HEK293 (cell line): Measurements from ENCODE around the gene SWT1.

Source experiments
- CTCF ChIA-PET: fragments of 350-600 bp; formaldehyde crosslinking; extraction: SDS; loops from one replicate; lab custom pipeline; 2021; ENCODE audit warnings: antibody characterized with exemption; lab: Yijun Ruan, JAX
- POLR2A ChIA-PET: fragments of 300-600 bp; formaldehyde crosslinking; extraction: SDS; loops from one replicate; lab custom pipeline; 2020; ENCODE audit warnings: antibody characterized with exemption, inconsistent platforms; lab: Yijun Ruan, JAX
- H3K27ac ChIP-seq: fragments of 200-500 bp; sonication (Bioruptor generic); 2 replicates; pipeline ENCODE4 v1.5.1; 2014; ENCODE audit warnings: low read depth, low read length, control low read depth, inconsistent platforms; ENCODE audit errors: extremely low read depth
- H3K36me3 ChIP-seq, 2 experiments: fragments of 200-500 bp in 1 of 2; sonication (Bioruptor generic) in 1 of 2; 1 replicate in 1 of 2; 2 replicates in 1 of 2; pipeline ENCODE4 v1.5.1; 2014 to 2017; ENCODE audit warnings: inconsistent platforms in 2 of 2, low read length in 2 of 2; ENCODE audit not compliant: control insufficient read depth in 2 of 2, insufficient read depth in 1 of 2
- H3K4me1 ChIP-seq: fragments of 200-500 bp; sonication (Bioruptor generic); 2 replicates; pipeline ENCODE4 v1.5.1; 2014; ENCODE audit warnings: mild to moderate bottlenecking, low read length, inconsistent platforms; ENCODE audit not compliant: control insufficient read depth, insufficient read depth
- H3K4me3 ChIP-seq: 2 replicates; pipeline ENCODE4 v1.5.1; 2011; ENCODE audit warnings: low read depth, mild to moderate bottlenecking, control low read depth, low read length, moderate library complexity
- H3K9me3 ChIP-seq: fragments of 200-500 bp; sonication (Bioruptor generic); 2 replicates; pipeline ENCODE4 v1.5.1; 2014; ENCODE audit warnings: low read depth, low read length, inconsistent platforms; ENCODE audit not compliant: control insufficient read depth, insufficient read depth
- BCL11A ChIP-seq: fragments of 450-650 bp; formaldehyde crosslinking; IDR thresholded peaks from 2 replicates; pipeline ENCODE4 v1.5.1; 2016; ENCODE audit warnings: low read depth, missing biosample characterization, missing genetic modification characterization
- BCL11B ChIP-seq: fragments of 450-650 bp; formaldehyde crosslinking; IDR thresholded peaks from 2 replicates; pipeline ENCODE4 v1.5.1; 2016; ENCODE audit warnings: low read depth, missing biosample characterization, missing genetic modification characterization
- EGR2 ChIP-seq: fragments of 450-650 bp; formaldehyde crosslinking; IDR thresholded peaks from 2 replicates; pipeline ENCODE4 v1.5.1; 2016; ENCODE audit warnings: low read depth, missing biosample characterization, missing genetic modification characterization
- FEZF1 ChIP-seq: fragments of 450-650 bp; formaldehyde crosslinking; IDR thresholded peaks from 2 replicates; pipeline ENCODE4 v1.5.1; 2016; ENCODE audit warnings: missing biosample characterization, missing genetic modification characterization
- IKZF3 ChIP-seq: fragments of 450-650 bp; IDR thresholded peaks from 2 replicates; pipeline ENCODE4 v1.5.0; 2018; ENCODE audit warnings: missing biosample characterization, mild to moderate bottlenecking, missing genetic modification characterization, moderate library complexity
- KLF10 ChIP-seq: fragments of 450-650 bp; IDR thresholded peaks from 2 replicates; pipeline ENCODE4 v1.5.1; 2018; ENCODE audit warnings: missing biosample characterization, mild to moderate bottlenecking, missing genetic modification characterization
- KLF7 ChIP-seq: fragments of 450-650 bp; formaldehyde crosslinking; IDR thresholded peaks from 2 replicates; pipeline ENCODE4 v1.5.1; 2016; ENCODE audit warnings: missing biosample characterization, missing genetic modification characterization, borderline replicate concordance
- REST ChIP-seq: fragments of 450-650 bp; formaldehyde crosslinking; IDR thresholded peaks from 2 replicates; pipeline ENCODE4 v1.5.1; 2016; ENCODE audit warnings: missing biosample characterization, missing genetic modification characterization
- TSHZ1 ChIP-seq: fragments of 450-650 bp; formaldehyde crosslinking; IDR thresholded peaks from 2 replicates; pipeline ENCODE4 v1.5.1; 2016; ENCODE audit warnings: missing biosample characterization, missing genetic modification characterization, borderline replicate concordance
- ZBTB20 ChIP-seq: fragments of 450-650 bp; formaldehyde crosslinking; IDR thresholded peaks from 2 replicates; pipeline ENCODE4 v1.5.1; 2016; ENCODE audit warnings: missing biosample characterization, missing genetic modification characterization
- ZFHX2 ChIP-seq: fragments of 450-650 bp; formaldehyde crosslinking; conservative IDR thresholded peaks from 2 replicates; pipeline ENCODE4 v1.5.1; 2016; ENCODE audit warnings: missing biosample characterization, missing genetic modification characterization
- ZNF132 ChIP-seq: fragments of 450-650 bp; formaldehyde crosslinking; IDR thresholded peaks from 2 replicates; pipeline ENCODE4 v1.5.1; 2017; ENCODE audit warnings: missing biosample characterization, missing genetic modification characterization, borderline replicate concordance
- ZNF184 ChIP-seq: fragments of 450-650 bp; IDR thresholded peaks from 2 replicates; pipeline ENCODE4 v1.5.1; 2018; ENCODE audit warnings: missing biosample characterization, mild to moderate bottlenecking, missing genetic modification characterization
- ZNF280C ChIP-seq: fragments of 450-650 bp; formaldehyde crosslinking; IDR thresholded peaks from 2 replicates; pipeline ENCODE4 v1.5.1; 2016; ENCODE audit warnings: missing biosample characterization, missing genetic modification characterization
- ZNF311 ChIP-seq: fragments of 450-650 bp; formaldehyde crosslinking; IDR thresholded peaks from 2 replicates; pipeline ENCODE4 v1.5.1; 2017; ENCODE audit warnings: missing biosample characterization, missing genetic modification characterization, borderline replicate concordance
- ZNF426 ChIP-seq: fragments of 450-650 bp; formaldehyde crosslinking; IDR thresholded peaks from 2 replicates; pipeline ENCODE4 v1.5.1; 2017; ENCODE audit warnings: missing biosample characterization, missing genetic modification characterization, mild to moderate bottlenecking, inconsistent platforms, moderate library complexity
- ZNF473 ChIP-seq: fragments of 450-650 bp; formaldehyde crosslinking; IDR thresholded peaks from 2 replicates; pipeline ENCODE4 v1.5.1; 2017; ENCODE audit warnings: missing biosample characterization, missing genetic modification characterization
- ZNF654 ChIP-seq: fragments of 450-650 bp; formaldehyde crosslinking; IDR thresholded peaks from 2 replicates; pipeline ENCODE4 v1.5.1; 2016; ENCODE audit warnings: low read depth, missing biosample characterization, missing genetic modification characterization
- ZNF664 ChIP-seq: fragments of 450-650 bp; formaldehyde crosslinking; IDR thresholded peaks from 2 replicates; pipeline ENCODE4 v1.5.1; 2016; ENCODE audit warnings: missing biosample characterization, missing genetic modification characterization
- ZNF747 ChIP-seq: fragments of 450-650 bp; formaldehyde crosslinking; IDR thresholded peaks from 2 replicates; pipeline ENCODE4 v1.5.1; 2016; ENCODE audit warnings: missing biosample characterization, missing genetic modification characterization
- ZSCAN4 ChIP-seq: fragments of 450-650 bp; formaldehyde crosslinking; IDR thresholded peaks from 2 replicates; pipeline ENCODE4 v1.5.1; 2017; ENCODE audit warnings: missing biosample characterization, missing genetic modification characterization

The SWT1 gene

GRCh38 chr1:185241127-185241526 lies 84.2 kb downstream of the SWT1 start:
- Histone ChIP-seq H3K4me1 (no peaks in the 10 kb centered on the region), H3K27ac (no peak overlapping the region), H3K4me3 (no peak overlapping the region), H3K9me3 (no peaks in the 10 kb centered on the region), H3K36me3 (no peaks in the 10 kb centered on the region)
- TF ChIP-seq BCL11B (tag by site-specific recombination) (no peak), ZNF426 (no peak), ZSCAN4 (tag by site-specific recombination) (no peak), BCL11A (no peak), ZNF184 (tag by site-specific recombination) (no peak), REST (tag by site-specific recombination) (no peak), KLF10 (no peak)
- POLR2A ChIA-PET, result no interaction called here
- CTCF ChIA-PET, result no interaction called here

- POLR2A ChIA-PET, result no interaction called here
- no peaks in the 10 kb centered on the region for H3K4me1 ChIP-seq
- TF ChIP-seq ZNF664 (no peak), ZFHX2 (tag by site-specific recombination) (0 out of 2 replicates have a peak, but pooled peaks have one; percentile 28), EGR2 (tag by site-specific recombination) (peak; percentile 46)
- H3K36me3 ChIP-seq, result no peaks in the 10 kb centered on the region
- H3K4me3 ChIP-seq, result no peak overlapping the region
- CTCF ChIA-PET, result interaction anchor here (1.5 kb wide), 1 partner anchor 74 kb away, joined by 5 read pairs; no protein-coding TSS in a partner anchor
- no peak overlapping the region for H3K27ac ChIP-seq
- no peaks in the 10 kb centered on the region for H3K9me3 ChIP-seq
Measured at GRCh38 chr1:185244015-185244747, 87.2 kb downstream of the SWT1 start.

GRCh38 chr1:185245466-185245865 lies 88.5 kb downstream of the SWT1 start:
- Histone ChIP-seq H3K4me1 (no peaks in the 10 kb centered on the region), H3K27ac (no peak overlapping the region), H3K9me3 (no peaks in the 10 kb centered on the region), H3K4me3 (no peak overlapping the region), H3K36me3 (no peaks in the 10 kb centered on the region)
- CTCF ChIA-PET, result interaction anchor here (0.7 to 1.5 kb wide), 3 partner anchors 70 to 424 kb away, joined by 3 to 5 read pairs (median 3); no protein-coding TSS in a partner anchor
- POLR2A ChIA-PET, result no interaction called here
- no peak for TF ChIP-seq ZNF311
- no peak for TF ChIP-seq ZNF132
- no peak for TF ChIP-seq KLF7
- no peak for TF ChIP-seq ZBTB20 (tag by site-specific recombination)
- no peak for TF ChIP-seq IKZF3 (tag by site-specific recombination)
- TF ChIP-seq ZNF654 (tag by site-specific recombination), result no peak
- no peak for TF ChIP-seq ZNF280C (tag by site-specific recombination)
- TF ChIP-seq TSHZ1, result no peak
- TF ChIP-seq FEZF1, result no peak
- no peak for TF ChIP-seq ZNF747 (tag by site-specific recombination)
- no peak for TF ChIP-seq ZNF473 (tag by site-specific recombination)
